ENCODE data around the gene SLC2A4RG.

The SLC2A4RG gene

DNA sequence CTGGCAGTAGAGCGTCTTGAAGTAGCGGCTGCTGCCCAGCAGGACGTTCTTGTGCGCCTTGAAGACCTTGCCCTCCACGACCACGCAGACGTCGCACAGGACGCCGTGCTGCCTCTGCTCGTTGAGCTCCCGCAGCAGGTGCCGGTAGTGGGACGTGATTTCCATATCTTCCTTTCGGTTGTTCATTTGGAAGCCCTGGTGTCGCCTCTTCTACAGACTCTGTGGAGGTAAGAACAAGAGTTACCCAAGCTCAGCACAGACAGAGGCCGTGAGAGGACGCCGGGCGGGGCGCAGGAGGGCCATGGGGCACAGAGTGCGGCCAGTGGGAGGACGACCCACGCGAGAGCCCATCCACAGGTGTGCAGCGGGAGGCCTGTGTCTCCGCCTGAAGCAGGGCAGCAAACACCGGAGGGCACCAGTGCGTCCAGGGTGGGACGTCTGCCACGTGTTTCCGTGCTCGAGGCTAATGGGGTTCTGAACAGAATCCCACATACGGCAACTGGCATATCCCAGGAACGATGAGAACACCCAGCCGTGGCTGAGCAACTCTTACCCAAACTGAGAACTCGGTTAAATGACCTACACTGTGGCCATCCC lies 51.1 kb downstream of the SLC2A4RG start:
- Histone ChIP-seq H3K9me3 (ENCODE audit: control insufficient read depth in 2 of 2, low read length in 2 of 2) (no peaks in the 10 kb centered on the region), H3K9ac (ENCODE audit: low read depth in 1 of 2, low read length in 2 of 2) (no peak overlapping the region), H3K27me3 (ENCODE audit: control insufficient read depth in 2 of 2, insufficient read depth in 2 of 2, low read length in 2 of 2) (peaks cover 0 to 3% of the 10 kb centered on the region in 2 donors), H3K27ac (ENCODE audit: low read depth in 2 of 2, low read length in 2 of 2) (no peak overlapping the region), H3K4me1 (ENCODE audit: control insufficient read depth in 2 of 2, insufficient read depth in 2 of 2, low read length in 2 of 2) (no peaks in the 10 kb centered on the region), H3K4me3 (ENCODE audit: low read length in 2 of 2) (no peak overlapping the region), H3K36me3 (ENCODE audit: control insufficient read depth in 2 of 2, insufficient read depth in 2 of 2, low read length in 2 of 2) (peaks cover 0 to 1% of the 10 kb centered on the region in 2 donors)

DNA sequence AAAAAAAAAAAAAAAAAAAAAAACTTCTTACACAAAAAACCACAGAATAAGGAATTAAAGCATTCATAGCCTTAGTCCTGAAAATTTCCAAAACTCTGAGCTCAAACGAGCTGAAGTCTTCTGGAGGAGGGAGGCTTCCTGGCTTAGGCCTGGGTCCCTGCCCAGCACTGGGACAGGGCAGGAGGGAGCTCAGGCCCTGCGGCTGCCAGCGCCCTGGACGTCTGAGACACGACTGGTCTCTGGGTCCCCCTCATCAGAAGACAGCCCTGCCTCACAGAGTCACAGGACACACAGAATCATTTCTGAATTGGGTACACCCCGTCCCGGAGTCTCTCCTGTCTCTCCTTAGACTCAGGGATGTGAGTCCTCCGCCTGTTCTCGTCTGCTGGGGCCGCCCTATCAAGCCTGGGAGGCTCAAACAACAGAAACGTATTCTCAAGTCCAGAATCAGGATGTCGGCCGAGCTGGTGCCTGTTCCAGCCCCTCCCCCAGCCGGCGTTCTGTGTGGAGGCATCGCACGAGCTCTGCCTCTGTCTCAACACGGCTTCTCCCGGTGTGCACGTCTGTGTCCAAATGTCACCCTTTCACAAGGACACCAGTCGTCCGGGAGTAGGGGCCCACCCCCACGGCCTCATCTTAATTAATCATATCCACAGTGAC lies 52.1 kb downstream of the SLC2A4RG start:
- Histone ChIP-seq H3K4me3 (ENCODE audit: low read length in 2 of 2) (no peak overlapping the region), H3K27me3 (ENCODE audit: control insufficient read depth in 2 of 2, insufficient read depth in 2 of 2, low read length in 2 of 2) (peaks cover 0 to 3% of the 10 kb centered on the region in 2 donors), H3K9me3 (ENCODE audit: control insufficient read depth in 2 of 2, low read length in 2 of 2) (no peaks in the 10 kb centered on the region), H3K27ac (ENCODE audit: low read depth in 2 of 2, low read length in 2 of 2) (no peak overlapping the region), H3K36me3 (ENCODE audit: control insufficient read depth in 2 of 2, insufficient read depth in 2 of 2, low read length in 2 of 2) (peaks cover 0 to 1% of the 10 kb centered on the region in 2 donors), H3K4me1 (ENCODE audit: control insufficient read depth in 2 of 2, insufficient read depth in 2 of 2, low read length in 2 of 2) (no peaks in the 10 kb centered on the region), H3K9ac (ENCODE audit: low read depth in 1 of 2, low read length in 2 of 2) (no peak overlapping the region)

- Histone ChIP-seq H3K9me3 (ENCODE audit: control insufficient read depth in 2 of 2, low read length in 2 of 2) (no peaks in the 10 kb centered on the region), H3K4me1 (ENCODE audit: control insufficient read depth in 2 of 2, insufficient read depth in 2 of 2, low read length in 2 of 2) (no peaks in the 10 kb centered on the region), H3K9ac (ENCODE audit: low read depth in 1 of 2, low read length in 2 of 2) (no peak overlapping the region), H3K36me3 (ENCODE audit: control insufficient read depth in 2 of 2, insufficient read depth in 2 of 2, low read length in 2 of 2) (peaks cover 0 to 1% of the 10 kb centered on the region in 2 donors), H3K27me3 (ENCODE audit: control insufficient read depth in 2 of 2, insufficient read depth in 2 of 2, low read length in 2 of 2) (peaks cover 0 to 3% of the 10 kb centered on the region in 2 donors), H3K27ac (ENCODE audit: low read depth in 2 of 2, low read length in 2 of 2) (no peak overlapping the region), H3K4me3 (ENCODE audit: low read length in 2 of 2) (no peak overlapping the region)
Observed at GRCh38 chr20:63792866-63793265, 53.3 kb downstream of the SLC2A4RG start.
